Left ventricle myocardium inferior (tissue), 1 donor: ENCODE results near the gene ROBO2. TPM values are rescaled to one million over a fixed set of nuclear protein-coding genes. Genes with fewer than 3 reads are reported as not detected.

Source experiments
- DNase-seq: peaks from one replicate; pipeline ENCODE4 v3.0.0-alpha.2; 2020
- H3K27ac ChIP-seq: fragments of 200-600 bp; replicated peaks from 2 replicates; pipeline ENCODE4 v1.8.0; 2021
- H3K27me3 ChIP-seq: fragments of 200-600 bp; 2 replicates; pipeline ENCODE4 v1.8.0; 2021; ENCODE audit warnings: low read depth
- H3K36me3 ChIP-seq: fragments of 200-600 bp; 2 replicates; pipeline ENCODE4 v1.8.0; 2021
- H3K4me1 ChIP-seq: fragments of 200-600 bp; 2 replicates; pipeline ENCODE4 v1.8.0; 2021
- H3K4me3 ChIP-seq: fragments of 200-600 bp; 2 replicates; pipeline ENCODE4 v1.8.0; 2021; ENCODE audit warnings: mild to moderate bottlenecking, moderate library complexity
- H3K9me3 ChIP-seq: fragments of 200-600 bp; replicated peaks from 2 replicates; pipeline ENCODE4 v1.8.0; 2021
- intact Hi-C: fragments of 100-400 bp; cut with micrococcal nuclease; formaldehyde crosslinking; loops from one replicate; pipeline ENCODE4 v1.11.0; 2022
- total RNA-seq: library from RNA; stranded (reverse); fragmentation: NEBNext Ultra II Directional; extraction: Animal tissue kit (Norgen Biotek cat#: 25700); gene quantifications from one replicate; pipeline ENCODE4 v1.2.1, GENCODE V29; 2021
- TF ChIP-seq, protein P1 (sequence below): fragments of 200-600 bp; IDR thresholded peaks from 2 replicates; pipeline ENCODE4 v1.8.0; 2021; ENCODE audit warnings: antibody characterized with exemption, mild to moderate bottlenecking, borderline replicate concordance
- donor health status: DM: no; HTN: yes; CAD: no; lungs with severe emphysema.

Gene ROBO2
- total RNA-seq, 1 donor from 2014 or later: 0.19 TPM

DNA sequence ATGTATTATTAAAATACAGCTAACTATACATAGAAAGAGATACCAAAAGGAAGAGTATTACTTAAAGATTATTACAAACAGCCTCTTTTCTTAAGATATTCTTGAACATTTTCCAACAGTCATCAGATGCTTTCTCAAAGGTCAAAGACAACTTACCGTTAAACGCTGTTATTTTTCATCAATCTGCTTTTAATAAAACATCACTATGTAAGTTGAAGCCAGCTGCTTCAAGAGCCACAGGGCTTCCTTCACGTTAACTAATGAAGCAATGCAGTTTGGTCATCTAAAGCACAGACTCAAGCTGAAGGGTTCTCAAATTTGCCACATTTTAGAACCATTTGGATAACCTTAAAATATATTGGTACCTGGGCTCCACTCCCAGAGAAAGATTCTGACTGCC, 578.8 kb downstream of the ROBO2 start:
- intact Hi-C loops: no loop called here
- Histone ChIP-seq H3K36me3 (no peaks in the 10 kb centered on the region), H3K27me3 (no peaks in the 10 kb centered on the region), H3K4me1 (no peaks in the 10 kb centered on the region), H3K27ac (no peak overlapping the region), H3K4me3 (no peak overlapping the region), H3K9me3 (no peaks in the 10 kb centered on the region)
- DNase-seq: no peak
- TF ChIP-seq, protein P1, sequence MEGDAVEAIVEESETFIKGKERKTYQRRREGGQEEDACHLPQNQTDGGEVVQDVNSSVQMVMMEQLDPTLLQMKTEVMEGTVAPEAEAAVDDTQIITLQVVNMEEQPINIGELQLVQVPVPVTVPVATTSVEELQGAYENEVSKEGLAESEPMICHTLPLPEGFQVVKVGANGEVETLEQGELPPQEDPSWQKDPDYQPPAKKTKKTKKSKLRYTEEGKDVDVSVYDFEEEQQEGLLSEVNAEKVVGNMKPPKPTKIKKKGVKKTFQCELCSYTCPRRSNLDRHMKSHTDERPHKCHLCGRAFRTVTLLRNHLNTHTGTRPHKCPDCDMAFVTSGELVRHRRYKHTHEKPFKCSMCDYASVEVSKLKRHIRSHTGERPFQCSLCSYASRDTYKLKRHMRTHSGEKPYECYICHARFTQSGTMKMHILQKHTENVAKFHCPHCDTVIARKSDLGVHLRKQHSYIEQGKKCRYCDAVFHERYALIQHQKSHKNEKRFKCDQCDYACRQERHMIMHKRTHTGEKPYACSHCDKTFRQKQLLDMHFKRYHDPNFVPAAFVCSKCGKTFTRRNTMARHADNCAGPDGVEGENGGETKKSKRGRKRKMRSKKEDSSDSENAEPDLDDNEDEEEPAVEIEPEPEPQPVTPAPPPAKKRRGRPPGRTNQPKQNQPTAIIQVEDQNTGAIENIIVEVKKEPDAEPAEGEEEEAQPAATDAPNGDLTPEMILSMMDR: no peak

DNA sequence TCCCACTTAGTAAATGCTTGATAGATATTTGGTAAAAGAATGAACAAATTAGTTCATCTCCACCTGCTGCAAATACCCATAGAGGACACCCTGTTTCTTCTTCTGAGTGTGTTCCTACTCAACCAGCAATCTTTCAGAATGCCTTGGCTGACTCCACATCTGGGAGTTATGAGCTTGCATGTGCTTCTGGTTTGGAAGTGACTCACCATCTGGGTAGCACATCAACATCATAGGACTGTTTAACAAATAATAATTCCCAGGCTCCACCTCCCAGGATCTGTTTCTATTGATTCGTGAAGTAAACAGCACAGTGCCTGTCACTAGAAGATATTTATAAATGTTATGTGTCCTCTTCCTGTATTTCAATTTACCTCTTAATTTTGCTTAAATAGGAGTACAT, 580.1 kb downstream of the ROBO2 start:
- Histone ChIP-seq H3K36me3 (no peaks in the 10 kb centered on the region), H3K4me1 (no peaks in the 10 kb centered on the region), H3K27ac (no peak overlapping the region), H3K4me3 (no peak overlapping the region), H3K27me3 (no peaks in the 10 kb centered on the region), H3K9me3 (no peaks in the 10 kb centered on the region)
- intact Hi-C loops: no loop called here
- TF ChIP-seq, protein P1: no peak
- no peak for DNase-seq

DNA sequence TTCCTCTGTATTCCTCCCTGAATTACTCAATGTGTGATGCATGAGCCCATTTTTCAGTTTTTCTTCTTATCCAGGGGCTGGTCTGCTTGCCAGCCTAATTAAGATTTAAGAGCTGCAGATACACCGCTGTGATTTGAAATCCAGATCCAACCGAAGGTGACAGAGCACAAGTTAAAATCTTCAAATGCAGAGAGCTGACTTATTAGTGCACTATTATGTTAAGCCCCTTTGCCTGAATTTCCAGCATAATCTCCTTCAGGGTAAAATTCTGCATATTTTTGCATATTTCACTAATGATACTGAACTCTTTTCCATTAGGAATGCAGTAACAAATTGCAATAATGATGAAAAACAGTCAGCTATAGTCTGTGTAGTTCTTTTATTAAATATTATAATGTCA, 583.6 kb downstream of the ROBO2 start:
- Histone ChIP-seq H3K36me3 (no peaks in the 10 kb centered on the region), H3K9me3 (no peaks in the 10 kb centered on the region), H3K4me3 (no peak overlapping the region), H3K27ac (no peak overlapping the region), H3K4me1 (no peaks in the 10 kb centered on the region), H3K27me3 (no peaks in the 10 kb centered on the region)
- TF ChIP-seq, protein P1: no peak
- intact Hi-C loops: no loop called here
- DNase-seq: no peak

DNA sequence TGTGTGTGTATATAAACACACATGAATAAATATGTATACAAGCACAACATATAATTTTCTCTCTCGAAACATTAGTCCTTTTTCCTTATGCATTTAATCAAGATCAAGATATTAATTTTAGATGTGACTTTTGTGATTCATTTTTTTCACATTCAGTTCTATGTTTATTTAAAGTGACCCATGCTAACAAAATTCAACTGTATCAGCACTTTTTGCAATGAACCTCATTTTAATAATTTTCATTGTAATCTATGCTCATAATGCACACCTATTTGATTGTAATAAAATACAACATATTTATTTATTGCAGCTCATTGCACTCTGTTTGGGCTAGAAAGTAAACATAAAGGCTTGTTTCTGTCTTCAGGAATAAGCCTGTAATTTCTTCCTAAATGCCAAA, 586.3 kb downstream of the ROBO2 start:
- Histone ChIP-seq H3K4me1 (no peaks in the 10 kb centered on the region), H3K36me3 (no peaks in the 10 kb centered on the region), H3K27ac (no peak overlapping the region), H3K27me3 (no peaks in the 10 kb centered on the region), H3K9me3 (no peaks in the 10 kb centered on the region), H3K4me3 (no peak overlapping the region)
- no peak for DNase-seq
- intact Hi-C loops: no loop called here
- TF ChIP-seq, protein P1: no peak

DNA sequence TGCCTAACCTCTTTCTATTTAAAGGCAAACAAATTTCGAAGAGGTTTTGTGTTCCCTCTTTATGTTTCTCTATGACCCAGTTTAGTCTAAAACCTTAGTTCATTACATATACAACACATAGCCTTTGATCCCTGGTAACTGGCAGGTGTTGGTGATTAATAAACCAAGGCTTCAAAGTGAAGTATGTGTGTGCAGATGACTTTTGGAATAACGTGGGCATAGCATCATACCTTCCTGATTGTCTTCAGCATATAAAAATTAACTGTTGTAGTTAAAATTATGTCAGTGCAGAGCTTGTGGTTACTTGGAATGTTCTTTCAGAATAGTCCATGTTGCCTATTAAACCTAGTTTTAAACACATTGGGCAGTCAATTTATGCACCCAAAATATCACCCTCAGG, 608.3 kb downstream of the ROBO2 start:
- Histone ChIP-seq H3K27me3 (no peaks in the 10 kb centered on the region), H3K9me3 (no peaks in the 10 kb centered on the region), H3K4me3 (no peak overlapping the region), H3K36me3 (no peaks in the 10 kb centered on the region), H3K27ac (no peak overlapping the region), H3K4me1 (no peaks in the 10 kb centered on the region)
- no peak for DNase-seq
- intact Hi-C loops: no loop called here
- TF ChIP-seq, protein P1: no peak

DNA sequence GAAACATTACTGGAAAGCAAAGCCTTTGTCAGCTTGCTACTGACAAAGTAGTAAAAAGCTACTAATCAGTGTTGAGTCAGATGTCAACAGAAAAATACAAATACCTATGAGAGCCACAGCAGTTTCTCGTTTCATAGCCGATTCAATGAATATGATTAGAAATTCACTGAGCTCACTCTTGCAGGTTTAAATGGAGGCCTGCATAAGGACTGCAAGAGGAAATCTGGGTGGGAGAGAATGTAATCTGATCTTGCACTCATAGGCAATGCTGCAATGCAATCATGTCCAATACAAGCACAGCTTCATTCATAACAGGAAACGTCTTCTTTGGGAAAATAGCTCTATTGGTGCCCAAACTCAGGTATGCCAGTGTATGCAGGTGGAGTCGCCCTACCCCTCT, 608.8 kb downstream of the ROBO2 start:
- H3K4me1 ChIP-seq: no peaks in the 10 kb centered on the region
- intact Hi-C loops: no loop called here
- no peaks in the 10 kb centered on the region for H3K27me3 ChIP-seq
- H3K27ac ChIP-seq: no peak overlapping the region
- no peaks in the 10 kb centered on the region for H3K9me3 ChIP-seq
- TF ChIP-seq, protein P1: no peak
- no peak overlapping the region for H3K4me3 ChIP-seq
- no peaks in the 10 kb centered on the region for H3K36me3 ChIP-seq
- no peak for DNase-seq
